HFF-Myc (cell line): ENCODE results near the gene RNF213.

Experiments used
- DNase-seq: peaks from one replicate; pipeline ENCODE4 v3.0.0-alpha.2; 2011; ENCODE audit warnings: low read depth; ENCODE audit errors: extremely low read depth
- H3K4me3 ChIP-seq: replicated peaks from 2 replicates; pipeline ENCODE4 v1.5.1; 2011; ENCODE audit warnings: low read depth, mild to moderate bottlenecking, control low read depth, low read length
- TF ChIP-seq, protein P1 (sequence below): IDR thresholded peaks from 2 replicates; pipeline ENCODE4 v1.5.1; 2012; ENCODE audit warnings: mild to moderate bottlenecking, low read depth, low read length, control low read depth; ENCODE audit errors: missing control alignments

RNF213 gene

DNA sequence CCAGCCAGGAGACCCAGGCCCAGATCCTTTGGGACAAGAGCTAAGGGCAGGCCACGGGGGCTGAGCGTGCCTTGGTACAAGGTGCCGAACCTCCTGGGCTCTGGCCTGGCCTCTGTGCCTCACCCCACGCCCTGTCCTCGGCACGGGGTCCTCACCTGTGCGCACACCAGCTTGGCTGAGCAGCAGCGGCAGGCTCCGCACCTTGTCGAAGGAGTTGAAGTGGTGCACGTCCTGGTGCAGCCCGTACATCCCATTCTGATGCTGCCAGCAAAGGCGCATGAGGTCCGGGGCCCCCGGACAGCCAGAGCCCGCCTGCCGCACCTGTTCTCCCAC is 45.8 kb upstream of the RNF213 start:
- no peak for DNase-seq
- H3K4me3 ChIP-seq, result no peak overlapping the region
- TF ChIP-seq, protein P1, sequence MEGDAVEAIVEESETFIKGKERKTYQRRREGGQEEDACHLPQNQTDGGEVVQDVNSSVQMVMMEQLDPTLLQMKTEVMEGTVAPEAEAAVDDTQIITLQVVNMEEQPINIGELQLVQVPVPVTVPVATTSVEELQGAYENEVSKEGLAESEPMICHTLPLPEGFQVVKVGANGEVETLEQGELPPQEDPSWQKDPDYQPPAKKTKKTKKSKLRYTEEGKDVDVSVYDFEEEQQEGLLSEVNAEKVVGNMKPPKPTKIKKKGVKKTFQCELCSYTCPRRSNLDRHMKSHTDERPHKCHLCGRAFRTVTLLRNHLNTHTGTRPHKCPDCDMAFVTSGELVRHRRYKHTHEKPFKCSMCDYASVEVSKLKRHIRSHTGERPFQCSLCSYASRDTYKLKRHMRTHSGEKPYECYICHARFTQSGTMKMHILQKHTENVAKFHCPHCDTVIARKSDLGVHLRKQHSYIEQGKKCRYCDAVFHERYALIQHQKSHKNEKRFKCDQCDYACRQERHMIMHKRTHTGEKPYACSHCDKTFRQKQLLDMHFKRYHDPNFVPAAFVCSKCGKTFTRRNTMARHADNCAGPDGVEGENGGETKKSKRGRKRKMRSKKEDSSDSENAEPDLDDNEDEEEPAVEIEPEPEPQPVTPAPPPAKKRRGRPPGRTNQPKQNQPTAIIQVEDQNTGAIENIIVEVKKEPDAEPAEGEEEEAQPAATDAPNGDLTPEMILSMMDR, result no peak

DNA sequence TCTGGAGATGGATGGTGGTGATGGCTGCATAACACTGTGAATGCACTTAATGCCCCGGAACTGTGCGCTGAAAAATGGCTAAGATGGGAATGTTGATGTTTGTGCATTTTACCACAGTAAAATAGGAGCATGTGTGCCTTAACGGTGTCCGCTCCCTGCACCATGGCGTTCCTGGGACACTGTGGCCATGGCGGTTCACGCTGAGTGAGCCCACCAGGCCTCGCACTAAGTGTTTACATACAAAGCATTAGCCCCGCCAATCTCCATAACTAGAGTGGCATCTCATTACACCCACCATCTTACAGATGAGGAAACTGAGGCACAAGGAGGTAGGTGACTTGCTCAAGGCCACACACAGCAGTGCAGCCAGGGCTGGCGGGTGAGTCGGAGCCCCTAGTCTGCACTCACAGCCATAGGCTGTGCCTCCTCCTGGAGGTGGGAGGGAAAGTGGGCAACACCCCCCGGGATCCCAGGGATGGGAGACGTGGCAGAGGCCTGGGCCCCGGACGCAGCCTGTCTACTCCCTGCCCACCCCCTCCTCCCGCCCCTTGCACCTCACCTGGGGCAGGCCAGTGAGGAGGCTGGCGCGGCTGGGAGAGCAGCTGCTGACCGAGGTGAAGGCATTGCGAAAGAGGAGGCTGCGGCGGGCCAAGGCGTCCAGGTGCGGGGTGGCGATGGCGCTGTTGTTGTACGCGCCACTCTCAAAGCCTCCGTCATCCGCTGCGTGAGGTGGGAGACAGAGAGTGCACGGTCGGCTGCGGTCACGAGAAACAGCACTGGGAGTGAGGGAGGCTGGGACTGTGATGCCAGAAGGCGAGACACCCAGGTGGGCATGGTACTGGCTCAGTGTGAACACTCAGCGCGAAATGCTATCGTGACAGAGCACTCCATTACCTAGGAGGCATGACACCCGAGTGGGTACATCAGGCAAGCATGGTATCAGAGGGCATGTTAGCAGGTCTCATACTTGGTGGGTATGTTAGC is 43.9 kb upstream of the RNF213 start:
- no peak overlapping the region for H3K4me3 ChIP-seq
- TF ChIP-seq, protein P1, result no peak
- DNase-seq, result no peak

DNA sequence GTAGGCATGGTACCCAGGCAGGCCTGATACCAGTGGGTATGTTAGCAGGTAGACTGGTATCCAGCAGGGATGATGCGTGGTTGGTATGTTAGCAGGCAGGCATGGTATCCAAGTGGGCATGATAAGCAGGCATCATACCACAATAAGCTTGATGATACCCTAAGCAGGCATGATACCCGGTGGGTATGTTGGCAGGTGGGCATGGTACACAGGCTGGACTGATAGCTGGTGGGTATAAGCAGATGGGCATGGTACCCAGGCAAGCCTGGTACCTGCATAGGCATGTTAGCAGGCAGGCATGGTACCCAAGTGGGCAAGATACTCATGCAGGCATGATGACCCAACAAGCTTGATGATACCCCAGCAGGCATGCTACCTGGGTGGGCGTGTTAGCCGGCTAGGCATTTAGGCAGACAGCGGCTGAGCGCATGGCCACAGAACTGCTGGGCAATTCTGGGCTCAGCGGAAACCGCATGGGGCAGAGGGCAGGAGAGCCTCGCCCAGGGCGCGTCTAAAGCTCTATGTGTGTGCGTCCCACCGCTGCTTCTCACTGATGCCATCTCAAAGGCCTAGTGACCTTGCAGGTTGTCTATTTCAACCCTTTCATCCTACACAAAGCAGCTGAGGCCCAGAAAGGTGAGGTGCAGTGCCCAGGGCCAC is 42.8 kb upstream of the RNF213 start:
- H3K4me3 ChIP-seq, result no peak overlapping the region
- no peak for DNase-seq

DNA sequence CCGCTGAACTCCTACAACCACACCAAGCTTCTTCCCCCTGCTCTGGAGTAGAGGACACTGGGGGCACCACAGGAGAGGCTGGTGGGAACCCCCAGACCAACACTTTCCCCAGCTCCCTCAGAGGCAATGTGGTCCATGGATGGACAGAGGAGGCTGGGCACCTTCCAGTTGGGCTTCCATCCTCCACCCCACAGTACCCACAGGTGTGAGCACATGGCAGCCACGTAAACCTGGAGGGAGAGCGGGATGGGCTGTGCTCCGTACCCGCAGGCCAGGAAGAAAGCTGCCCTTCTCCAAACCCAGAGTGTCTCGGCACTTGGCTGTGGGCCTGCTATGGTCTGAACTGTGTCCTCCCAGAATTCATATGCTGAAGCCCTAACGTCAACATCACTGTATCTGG is 42.3 kb upstream of the RNF213 start:
- no peak overlapping the region for H3K4me3 ChIP-seq
- TF ChIP-seq, protein P1, result no peak
- DNase-seq, result no peak

More for the DNA sequence above, 42.8 kb upstream of the RNF213 start:
- TF ChIP-seq, protein P1, result no peak

- peak overlapping the region; percentile 88 for H3K4me3 ChIP-seq
- DNase-seq, result peak; percentile 45
- TF ChIP-seq, protein P1, result no peak
These were observed 41.5 kb upstream of the RNF213 start for GRCh38 chr17:80219013-80219762.

DNA sequence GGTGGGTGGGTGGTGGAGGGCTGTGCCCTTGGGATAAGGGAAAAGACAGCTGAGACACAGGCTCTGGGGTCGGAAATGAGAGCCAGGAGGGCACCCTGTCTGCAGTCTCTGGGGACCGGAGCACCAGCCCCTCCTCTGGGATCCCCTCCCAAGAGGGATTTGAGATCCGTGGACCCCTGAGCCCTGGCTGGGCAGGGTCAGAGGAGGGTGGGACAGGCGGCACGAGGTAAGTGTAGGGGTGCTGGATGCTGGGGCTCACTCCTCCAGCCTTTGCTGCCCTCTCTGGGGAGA is 40.9 kb upstream of the RNF213 start:
- H3K4me3 ChIP-seq, result peak overlapping the region; percentile 88
- no peak for DNase-seq
- TF ChIP-seq, protein P1, result no peak
